ENCODE measurements around the gene RAP2A.
A peak's percentile ranks its signal among the peaks of the same experiment; 100 is the strongest.

Gene RAP2A

GRCh38 chr13:97433727-97434396 is at the start of gene RAP2A:
TSS of gene RAP2A (plus strand) at chr13:97434169. CDS start at chr13:97434471, 302 bp downstream.
- DNase-seq: peak; percentile 67 to 78

- DNase-seq: peak; percentile 10 to 45
Observed at GRCh38 chr13:97384371-97384770, 49.6 kb upstream of the RAP2A start.

- no peak for DNase-seq
Observed at GRCh38 chr13:97385146-97385545, 48.8 kb upstream of the RAP2A start.

GRCh38 chr13:97385854-97386253 is 48.1 kb upstream of the RAP2A start:
- DNase-seq: no peak

GRCh38 chr13:97386801-97387484 is 47.0 kb upstream of the RAP2A start:
- DNase-seq: peak; percentile 70 to 73

GRCh38 chr13:97387485-97387839 is 46.5 kb upstream of the RAP2A start:
- DNase-seq: peak; percentile 57 to 68

GRCh38 chr13:97387890-97388289 is 46.1 kb upstream of the RAP2A start:
- peak in 1 of 2 experiments; percentile 31 for DNase-seq

GRCh38 chr13:97388373-97388772 is 45.6 kb upstream of the RAP2A start:
- peak; percentile 69 to 76 for DNase-seq

GRCh38 chr13:97390941-97391600 is 42.9 kb upstream of the RAP2A start:
- DNase-seq: no peak

- no peak for DNase-seq
Observed at GRCh38 chr13:97392020-97392419, 41.9 kb upstream of the RAP2A start.

GRCh38 chr13:97394542-97394941 is 39.4 kb upstream of the RAP2A start:
- no peak for DNase-seq

GRCh38 chr13:97395447-97396136 is 38.4 kb upstream of the RAP2A start:
- no peak for DNase-seq

- no peak for DNase-seq
Observed at GRCh38 chr13:97397267-97397666, 36.7 kb upstream of the RAP2A start.

- no peak for DNase-seq
Observed at GRCh38 chr13:97401421-97401820, 32.5 kb upstream of the RAP2A start.

- no peak for DNase-seq
Observed at GRCh38 chr13:97403893-97404750, 29.8 kb upstream of the RAP2A start.

GRCh38 chr13:97407540-97407939 is 26.4 kb upstream of the RAP2A start:
- no peak for DNase-seq

GRCh38 chr13:97408938-97409337 is 25.0 kb upstream of the RAP2A start:
- DNase-seq: no peak

GRCh38 chr13:97411984-97412383 is 22.0 kb upstream of the RAP2A start:
- no peak for DNase-seq

GRCh38 chr13:97413694-97414093 is 20.3 kb upstream of the RAP2A start:
- DNase-seq: peak in 1 of 2 experiments; percentile 18

- no peak for DNase-seq
Observed at GRCh38 chr13:97414392-97414791, 19.6 kb upstream of the RAP2A start.

- no peak for DNase-seq
Observed at GRCh38 chr13:97417698-97418097, 16.3 kb upstream of the RAP2A start.

Data from Kasumi-1 (cell line).